GM12801 (cell line): ENCODE results near the gene LITAF.

ENCODE experiments used
- CTCF ChIP-seq: IDR thresholded peaks from one replicate; pipeline ENCODE4 v1.5.1; 2011; ENCODE audit warnings: control low read depth; ENCODE audit not compliant: insufficient read length; ENCODE audit errors: extremely low read depth

LITAF gene

GRCh38 chr16:11589198-11589550 is 2.5 kb upstream of the LITAF start:
- no peak for TF ChIP-seq CTCF

GRCh38 chr16:11588321-11589197 is 1.8 kb upstream of the LITAF start:
- no peak for TF ChIP-seq CTCF

GRCh38 chr16:11587643-11588247 is 1.0 kb upstream of the LITAF start:
- TF ChIP-seq CTCF, result no peak

GRCh38 chr16:11586378-11586855 is 302 bp downstream of the LITAF start:
- TF ChIP-seq CTCF, result no peak

GRCh38 chr16:11585460-11586377 is 1.0 kb downstream of the LITAF start:
- TF ChIP-seq CTCF, result no peak

- TF ChIP-seq CTCF, result no peak
Observed at GRCh38 chr16:11583889-11584565, 2.7 kb downstream of the LITAF start.
